ENCODE measurements around the gene CD109.

Gene CD109

DNA sequence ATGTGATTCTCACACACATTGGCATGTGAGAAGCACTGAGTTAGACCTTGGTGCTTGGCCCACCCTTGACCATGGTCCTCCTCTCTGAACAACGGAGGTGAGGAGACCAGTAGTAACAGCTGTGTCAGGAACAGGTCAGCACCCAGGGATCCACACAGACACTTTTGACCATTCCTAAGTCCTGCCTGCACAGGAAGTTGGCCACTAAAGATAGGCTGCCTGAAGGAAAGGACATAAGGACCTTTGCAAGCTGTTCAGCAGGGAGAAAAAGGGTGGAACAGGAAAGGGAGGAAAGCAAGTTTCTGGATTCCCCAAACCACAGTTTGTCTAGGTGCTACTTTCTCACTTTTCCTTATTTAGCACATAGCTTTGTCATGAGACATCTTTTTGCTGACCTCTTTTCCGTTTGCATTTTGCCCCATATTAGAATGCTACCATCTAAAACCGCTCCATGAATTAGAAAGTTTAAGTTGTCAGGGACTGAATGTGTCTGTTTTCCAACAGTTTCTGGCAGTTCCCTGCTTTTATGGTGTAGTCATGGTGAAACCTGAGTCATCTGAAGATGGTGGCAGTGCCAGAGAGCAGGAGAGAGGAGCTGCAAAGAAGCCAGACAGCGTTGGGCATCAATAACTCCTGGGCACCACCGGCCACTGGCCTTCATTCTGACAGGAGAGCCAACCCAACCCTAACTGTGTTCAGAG is 1.1 kb upstream of the CD109 start:
- Histone ChIP-seq H3K9ac (ENCODE audit: low read length) (no peak overlapping the region), H3K36me3 (ENCODE audit: control insufficient read depth, low read depth, low read length) (no peaks in the 10 kb centered on the region), H3K4me3 (ENCODE audit: low read length) (no peak overlapping the region), H3K9me3 (ENCODE audit: control insufficient read depth, low read depth, low read length) (no peaks in the 10 kb centered on the region), H3K27ac (ENCODE audit: low read length) (no peak overlapping the region), H3K4me1 (ENCODE audit: control insufficient read depth, low read depth, low read length) (peaks cover 9% of the 10 kb centered on the region), H3K27me3 (ENCODE audit: control insufficient read depth, insufficient read depth, low read length) (peaks cover 26% of the 10 kb centered on the region)

DNA sequence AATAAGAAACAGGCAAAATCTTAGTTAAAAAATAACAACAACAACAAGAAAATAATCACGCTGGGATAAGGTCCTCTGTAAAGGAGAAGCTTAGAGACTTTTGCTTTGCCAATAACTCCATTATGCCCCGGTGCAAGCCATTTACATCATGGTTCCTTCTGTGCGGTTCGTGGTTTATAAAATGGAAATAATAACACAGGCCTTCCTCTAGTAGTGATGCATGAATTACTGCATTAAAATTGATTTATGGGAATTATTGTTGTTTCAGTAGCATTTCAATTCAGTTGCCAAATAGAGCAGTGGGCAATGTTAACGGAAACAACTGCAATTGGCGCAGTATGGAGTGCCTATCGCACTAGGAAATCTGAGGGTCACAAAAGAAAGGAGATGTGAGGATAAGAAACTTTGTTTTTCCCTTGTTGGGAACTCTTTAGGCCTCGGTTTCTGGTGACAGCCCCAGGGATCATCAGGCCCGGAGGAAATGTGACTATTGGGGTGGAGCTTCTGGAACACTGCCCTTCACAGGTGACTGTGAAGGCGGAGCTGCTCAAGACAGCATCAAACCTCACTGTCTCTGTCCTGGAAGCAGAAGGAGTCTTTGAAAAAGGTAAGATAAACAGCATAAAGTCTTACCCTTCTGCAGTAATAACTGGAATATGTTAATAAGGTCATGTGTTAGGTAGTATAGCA is 1.1 kb downstream of the CD109 start:
- H3K36me3 ChIP-seq (ENCODE audit: control insufficient read depth, low read depth, low read length): no peaks in the 10 kb centered on the region
- H3K4me1 ChIP-seq (ENCODE audit: control insufficient read depth, low read depth, low read length): peaks cover 9% of the 10 kb centered on the region
- peak overlapping the region; percentile 68 for H3K4me3 ChIP-seq (ENCODE audit: low read length)
- H3K9ac ChIP-seq (ENCODE audit: low read length): no peak overlapping the region
- no peak overlapping the region for H3K27ac ChIP-seq (ENCODE audit: low read length)
- H3K27me3 ChIP-seq (ENCODE audit: control insufficient read depth, insufficient read depth, low read length): peaks cover 26% of the 10 kb centered on the region
- no peaks in the 10 kb centered on the region for H3K9me3 ChIP-seq (ENCODE audit: control insufficient read depth, low read depth, low read length)

DNA sequence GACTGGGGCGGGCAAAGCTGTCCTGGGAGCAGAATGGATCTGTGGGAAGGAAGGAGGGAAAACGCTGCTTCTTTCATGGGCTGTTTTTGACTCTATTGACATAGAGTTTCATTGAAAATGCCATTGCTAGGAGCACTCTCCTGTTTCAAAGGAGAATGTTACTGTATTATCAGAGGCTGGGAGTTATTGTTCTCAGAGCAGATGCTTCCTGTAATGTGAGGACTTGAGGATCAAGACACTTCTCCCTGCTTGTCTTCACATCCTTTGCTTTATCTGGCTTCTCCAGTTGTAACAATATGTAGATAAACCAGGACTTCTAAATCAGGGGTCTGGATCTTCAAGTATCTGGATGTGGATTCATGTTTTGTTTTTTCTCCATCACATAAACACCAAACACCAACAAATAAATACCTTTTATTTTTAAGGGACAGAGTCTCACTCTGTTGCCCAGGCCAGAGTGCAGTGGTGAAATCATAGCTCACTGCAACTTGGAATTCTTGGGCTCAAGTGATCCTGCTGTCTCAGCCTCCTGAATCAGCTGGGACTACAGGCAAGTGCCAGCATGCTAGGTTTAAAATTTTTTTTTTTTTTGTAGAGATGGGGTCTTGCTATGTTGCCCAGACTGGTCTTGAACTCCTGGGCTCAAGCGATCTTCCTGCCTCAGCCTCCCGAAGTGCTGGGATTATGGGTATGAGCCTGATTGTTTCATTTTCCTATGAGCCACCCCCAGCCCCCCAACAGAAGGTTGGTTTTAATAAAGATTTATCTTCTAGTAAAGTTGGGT is 3.9 kb downstream of the CD109 start:
- H3K9ac ChIP-seq (ENCODE audit: low read length): no peak overlapping the region
- no peak overlapping the region for H3K4me3 ChIP-seq (ENCODE audit: low read length)
- no peaks in the 10 kb centered on the region for H3K9me3 ChIP-seq (ENCODE audit: control insufficient read depth, low read depth, low read length)
- peaks cover 17% of the 10 kb centered on the region for H3K27me3 ChIP-seq (ENCODE audit: control insufficient read depth, insufficient read depth, low read length)
- H3K27ac ChIP-seq (ENCODE audit: low read length): no peak overlapping the region
- peaks cover 9% of the 10 kb centered on the region for H3K4me1 ChIP-seq (ENCODE audit: control insufficient read depth, low read depth, low read length)
- H3K36me3 ChIP-seq (ENCODE audit: control insufficient read depth, low read depth, low read length): no peaks in the 10 kb centered on the region

DNA sequence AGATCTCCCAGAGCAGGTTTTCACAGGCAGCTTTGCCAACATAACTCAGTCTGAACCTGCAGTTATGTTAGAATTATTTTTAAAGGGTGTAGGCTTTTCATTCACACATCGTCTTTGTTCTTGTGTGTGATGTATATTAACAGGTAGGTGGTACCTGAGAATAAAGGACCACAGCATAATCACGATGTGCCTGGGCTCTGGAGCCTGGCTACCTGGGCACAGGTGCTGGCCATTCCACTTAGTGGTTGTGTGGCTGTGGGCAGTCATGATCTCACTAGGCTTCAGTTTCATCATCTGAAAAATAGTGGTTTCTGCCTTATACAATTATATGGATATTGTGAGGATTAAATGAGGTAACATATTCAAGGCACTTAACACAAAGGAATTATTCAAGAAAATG is 6.4 kb downstream of the CD109 start:
- Histone ChIP-seq H3K27me3 (ENCODE audit: control insufficient read depth, insufficient read depth, low read length) (no peaks in the 10 kb centered on the region), H3K36me3 (ENCODE audit: control insufficient read depth, low read depth, low read length) (no peaks in the 10 kb centered on the region), H3K9me3 (ENCODE audit: control insufficient read depth, low read depth, low read length) (no peaks in the 10 kb centered on the region), H3K9ac (ENCODE audit: low read length) (no peak overlapping the region), H3K4me3 (ENCODE audit: low read length) (no peak overlapping the region), H3K4me1 (ENCODE audit: control insufficient read depth, low read depth, low read length) (no peaks in the 10 kb centered on the region), H3K27ac (ENCODE audit: low read length) (no peak overlapping the region)

GRCh38 chr6:73703466-73703865 is 7.5 kb downstream of the CD109 start:
- no peaks in the 10 kb centered on the region for H3K36me3 ChIP-seq (ENCODE audit: control insufficient read depth, low read depth, low read length)
- H3K27me3 ChIP-seq (ENCODE audit: control insufficient read depth, insufficient read depth, low read length): no peaks in the 10 kb centered on the region
- no peaks in the 10 kb centered on the region for H3K9me3 ChIP-seq (ENCODE audit: control insufficient read depth, low read depth, low read length)
- H3K4me3 ChIP-seq (ENCODE audit: low read length): no peak overlapping the region
- H3K4me1 ChIP-seq (ENCODE audit: control insufficient read depth, low read depth, low read length): no peaks in the 10 kb centered on the region
- no peak overlapping the region for H3K9ac ChIP-seq (ENCODE audit: low read length)
- no peak overlapping the region for H3K27ac ChIP-seq (ENCODE audit: low read length)

GRCh38 chr6:73704260-73704659 is 8.3 kb downstream of the CD109 start:
- no peak overlapping the region for H3K27ac ChIP-seq (ENCODE audit: low read length)
- H3K9ac ChIP-seq (ENCODE audit: low read length): no peak overlapping the region
- H3K9me3 ChIP-seq (ENCODE audit: control insufficient read depth, low read depth, low read length): no peaks in the 10 kb centered on the region
- H3K4me1 ChIP-seq (ENCODE audit: control insufficient read depth, low read depth, low read length): no peaks in the 10 kb centered on the region
- no peaks in the 10 kb centered on the region for H3K36me3 ChIP-seq (ENCODE audit: control insufficient read depth, low read depth, low read length)
- H3K27me3 ChIP-seq (ENCODE audit: control insufficient read depth, insufficient read depth, low read length): no peaks in the 10 kb centered on the region
- no peak overlapping the region for H3K4me3 ChIP-seq (ENCODE audit: low read length)

DNA sequence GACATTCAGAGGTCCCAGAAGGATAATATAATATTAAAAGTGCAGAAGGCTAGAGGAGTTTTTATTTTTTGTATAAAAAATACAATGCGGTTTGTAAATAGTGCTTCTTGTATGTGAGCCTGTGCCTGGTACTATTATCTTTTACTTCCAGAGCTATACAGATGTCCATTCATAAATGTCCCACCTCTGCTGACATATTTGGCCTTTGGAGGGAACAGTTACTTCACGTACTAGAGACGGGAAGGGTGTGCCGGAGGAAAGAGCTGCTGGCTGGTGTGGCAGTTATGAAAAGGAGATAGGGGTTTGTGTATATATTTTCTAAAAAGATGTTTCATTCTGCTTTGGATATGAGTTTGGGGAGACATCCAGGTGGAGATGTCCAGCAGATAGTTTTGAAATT is 8.8 kb downstream of the CD109 start:
- H3K27ac ChIP-seq (ENCODE audit: low read length): no peak overlapping the region
- no peaks in the 10 kb centered on the region for H3K27me3 ChIP-seq (ENCODE audit: control insufficient read depth, insufficient read depth, low read length)
- H3K4me3 ChIP-seq (ENCODE audit: low read length): no peak overlapping the region
- H3K9me3 ChIP-seq (ENCODE audit: control insufficient read depth, low read depth, low read length): no peaks in the 10 kb centered on the region
- no peaks in the 10 kb centered on the region for H3K4me1 ChIP-seq (ENCODE audit: control insufficient read depth, low read depth, low read length)
- no peaks in the 10 kb centered on the region for H3K36me3 ChIP-seq (ENCODE audit: control insufficient read depth, low read depth, low read length)
- no peak overlapping the region for H3K9ac ChIP-seq (ENCODE audit: low read length)

DNA sequence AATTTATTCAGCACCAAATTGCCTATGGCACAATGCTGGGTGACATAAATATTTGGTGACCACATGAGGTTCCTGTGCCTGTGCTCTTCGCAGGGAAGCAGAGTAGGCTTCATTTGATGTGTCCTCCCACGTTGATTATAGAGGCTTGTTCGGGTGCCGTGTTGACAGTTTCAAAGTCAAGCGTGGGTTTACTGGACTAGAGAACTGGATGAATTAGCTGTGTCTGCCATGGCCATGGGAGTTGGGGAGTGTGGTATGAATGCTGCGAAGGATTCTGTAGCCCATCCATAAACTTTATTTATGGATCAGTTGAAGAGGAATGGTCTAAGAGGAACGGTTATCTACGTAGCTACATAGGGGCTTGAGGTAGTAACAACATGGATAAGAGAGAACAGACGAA is 11.0 kb downstream of the CD109 start:
- no peak overlapping the region for H3K4me3 ChIP-seq (ENCODE audit: low read length)
- no peaks in the 10 kb centered on the region for H3K27me3 ChIP-seq (ENCODE audit: control insufficient read depth, insufficient read depth, low read length)
- H3K4me1 ChIP-seq (ENCODE audit: control insufficient read depth, low read depth, low read length): no peaks in the 10 kb centered on the region
- H3K9me3 ChIP-seq (ENCODE audit: control insufficient read depth, low read depth, low read length): no peaks in the 10 kb centered on the region
- no peaks in the 10 kb centered on the region for H3K36me3 ChIP-seq (ENCODE audit: control insufficient read depth, low read depth, low read length)
- no peak overlapping the region for H3K27ac ChIP-seq (ENCODE audit: low read length)
- H3K9ac ChIP-seq (ENCODE audit: low read length): no peak overlapping the region

- Histone ChIP-seq H3K9ac (ENCODE audit: low read length) (no peak overlapping the region), H3K27ac (ENCODE audit: low read length) (no peak overlapping the region), H3K27me3 (ENCODE audit: control insufficient read depth, insufficient read depth, low read length) (no peaks in the 10 kb centered on the region), H3K9me3 (ENCODE audit: control insufficient read depth, low read depth, low read length) (no peaks in the 10 kb centered on the region), H3K36me3 (ENCODE audit: control insufficient read depth, low read depth, low read length) (no peaks in the 10 kb centered on the region), H3K4me1 (ENCODE audit: control insufficient read depth, low read depth, low read length) (peaks cover 12% of the 10 kb centered on the region), H3K4me3 (ENCODE audit: low read length) (no peak overlapping the region)
Observed at GRCh38 chr6:73710470-73710869, 14.5 kb downstream of the CD109 start.

DNA sequence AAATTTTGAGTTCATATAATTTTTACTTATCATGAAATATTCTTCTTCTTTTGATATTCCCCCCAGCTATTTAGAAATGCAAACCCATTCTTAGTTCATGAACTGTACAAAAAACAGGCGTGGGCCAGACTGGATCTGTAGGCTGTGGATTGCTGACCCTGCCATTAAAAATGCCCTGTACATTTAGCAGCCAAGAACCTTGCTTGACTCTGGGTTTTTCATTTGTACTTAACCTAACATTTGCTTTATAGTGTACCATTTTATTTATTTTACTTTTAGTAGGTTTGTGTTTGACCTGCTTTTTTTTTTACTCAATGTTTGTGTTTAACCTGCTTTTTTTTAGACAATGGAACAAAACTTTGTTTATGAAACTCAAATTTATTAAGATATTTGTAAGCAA is 14.9 kb downstream of the CD109 start:
- Histone ChIP-seq H3K9me3 (ENCODE audit: control insufficient read depth, low read depth, low read length) (no peaks in the 10 kb centered on the region), H3K27ac (ENCODE audit: low read length) (no peak overlapping the region), H3K27me3 (ENCODE audit: control insufficient read depth, insufficient read depth, low read length) (no peaks in the 10 kb centered on the region), H3K9ac (ENCODE audit: low read length) (no peak overlapping the region), H3K4me1 (ENCODE audit: control insufficient read depth, low read depth, low read length) (peaks cover 12% of the 10 kb centered on the region), H3K36me3 (ENCODE audit: control insufficient read depth, low read depth, low read length) (no peaks in the 10 kb centered on the region), H3K4me3 (ENCODE audit: low read length) (no peak overlapping the region)

GRCh38 chr6:73712535-73713173 is 16.7 kb downstream of the CD109 start:
- H3K9ac ChIP-seq (ENCODE audit: low read length): no peak overlapping the region
- H3K4me3 ChIP-seq (ENCODE audit: low read length): no peak overlapping the region
- no peaks in the 10 kb centered on the region for H3K27me3 ChIP-seq (ENCODE audit: control insufficient read depth, insufficient read depth, low read length)
- H3K4me1 ChIP-seq (ENCODE audit: control insufficient read depth, low read depth, low read length): peaks cover 12% of the 10 kb centered on the region
- no peaks in the 10 kb centered on the region for H3K9me3 ChIP-seq (ENCODE audit: control insufficient read depth, low read depth, low read length)
- H3K36me3 ChIP-seq (ENCODE audit: control insufficient read depth, low read depth, low read length): no peaks in the 10 kb centered on the region
- no peak overlapping the region for H3K27ac ChIP-seq (ENCODE audit: low read length)
